ENCODE results near the gene RANGRF. TPM values are rescaled to one million over a fixed set of nuclear protein-coding genes. Genes with fewer than 3 reads are reported as not detected.

The RANGRF gene
- total RNA-seq, 1 experiment from 2014 or later, result 5.3 TPM

DNA sequence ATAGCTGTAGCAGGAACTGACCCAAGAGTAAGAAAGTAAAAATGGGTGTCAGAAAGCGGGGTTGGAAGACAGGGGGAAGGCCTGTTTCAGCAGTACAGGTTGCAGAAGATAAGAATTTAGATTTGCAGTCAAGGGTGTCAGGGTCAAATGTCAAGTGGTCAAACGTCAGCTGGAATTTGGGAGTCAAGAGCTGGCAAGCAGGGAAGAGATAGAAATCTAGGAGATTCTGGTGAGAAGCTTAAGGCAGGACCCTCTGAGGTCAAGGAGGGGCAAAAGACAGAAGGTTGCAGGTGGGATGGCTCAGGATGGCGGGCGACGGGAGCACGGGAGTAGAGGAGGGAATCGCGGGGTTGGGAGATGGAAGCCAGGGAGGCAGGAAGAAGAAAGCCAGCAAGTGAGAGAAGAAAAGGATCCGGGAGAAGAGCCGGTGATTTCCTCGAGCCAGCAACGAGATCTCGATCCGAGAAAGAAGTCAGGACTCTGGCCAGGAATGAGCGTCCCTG is 6.4 kb downstream of the RANGRF start:
- DNase-seq (ENCODE audit: low read depth, low spot score), result no peak
- in situ Hi-C loops (cut with HindIII; ENCODE audit: low pct_unique_long_range_greater_than_20kb, low sequenced_read_pairs), result no loop called here

DNA sequence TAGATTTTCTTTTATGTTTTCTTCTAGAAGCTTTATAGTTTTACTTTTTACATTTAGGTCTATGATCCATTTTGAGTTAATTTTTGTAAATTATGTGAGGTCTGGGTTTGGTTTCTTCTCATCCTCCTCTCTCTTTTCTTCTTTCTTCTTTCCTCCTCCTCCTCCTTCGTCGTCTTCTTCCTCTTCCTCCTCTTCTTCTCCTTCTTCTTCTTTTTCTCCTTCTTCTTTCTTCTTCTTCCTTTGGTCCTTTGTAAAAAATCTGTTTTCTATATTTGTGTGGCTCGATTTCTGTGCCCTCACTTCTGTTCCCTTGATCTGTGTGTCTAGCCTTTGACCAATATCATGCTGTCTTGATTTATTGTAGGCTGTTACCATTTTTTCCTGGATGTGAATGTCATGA is 11.8 kb downstream of the RANGRF start:
- no peak for DNase-seq (ENCODE audit: low read depth, low spot score)
- in situ Hi-C loops (cut with HindIII; ENCODE audit: low pct_unique_long_range_greater_than_20kb, low sequenced_read_pairs), result no loop called here

DNA sequence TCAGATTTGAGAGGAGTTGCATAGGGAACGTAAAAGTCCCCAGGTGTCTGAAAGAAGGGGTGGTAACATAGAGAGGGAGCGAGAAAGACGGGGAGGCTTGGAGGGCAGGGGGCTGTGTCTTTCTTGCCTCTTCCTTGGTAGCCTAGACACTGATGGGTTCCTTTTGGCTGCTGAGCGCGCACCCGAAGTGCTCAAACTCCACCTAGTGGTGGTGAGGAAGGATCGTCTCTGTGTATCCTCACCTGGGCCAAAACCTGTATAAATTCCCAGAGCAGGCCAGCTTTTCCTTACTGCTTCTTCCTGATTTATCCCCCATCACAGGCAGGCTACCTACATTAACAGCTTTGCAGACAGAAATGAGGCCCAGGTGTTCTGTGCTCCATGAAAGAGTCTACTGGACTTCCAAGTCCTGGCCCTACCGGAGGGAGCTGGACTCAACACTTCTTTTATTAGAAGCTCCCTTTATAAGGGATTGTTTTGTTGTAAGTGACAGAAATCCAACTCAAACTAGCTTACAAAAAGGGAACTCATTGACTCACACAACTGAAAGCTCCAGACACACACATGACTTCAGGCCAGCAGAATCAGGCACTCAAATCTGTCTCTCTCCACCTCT is 12.3 kb downstream of the RANGRF start:
- in situ Hi-C loops (cut with HindIII; ENCODE audit: low pct_unique_long_range_greater_than_20kb, low sequenced_read_pairs), result no loop called here
- peak; percentile 84 for DNase-seq (ENCODE audit: low read depth, low spot score)

DNA sequence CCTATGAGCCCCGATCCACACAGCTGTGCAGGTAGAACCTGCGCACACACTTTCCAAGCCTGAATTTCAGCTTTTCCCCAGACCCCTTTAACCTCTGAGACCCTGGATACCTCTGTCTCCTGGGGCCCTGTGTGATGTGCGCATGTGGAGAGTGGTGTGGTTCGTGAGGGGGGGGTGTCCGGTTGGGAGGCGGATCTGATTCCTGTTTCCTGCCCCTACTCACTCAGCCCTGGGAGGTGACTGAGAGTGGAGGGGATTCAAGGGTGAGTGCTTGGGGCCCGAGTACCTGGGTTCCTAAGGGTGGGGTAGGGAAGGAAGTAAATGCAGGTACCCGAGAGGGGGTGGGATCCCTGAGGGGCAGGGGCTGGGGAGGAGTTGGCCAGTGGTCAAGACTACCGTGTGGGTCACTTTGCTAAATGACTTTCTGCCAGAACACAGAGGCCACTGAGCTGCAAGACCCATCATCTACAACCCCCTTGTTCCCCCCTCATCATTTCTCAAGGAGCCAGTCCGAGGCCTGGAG is 22.2 kb downstream of the RANGRF start:
- in situ Hi-C loops (cut with HindIII; ENCODE audit: low pct_unique_long_range_greater_than_20kb, low sequenced_read_pairs), result no loop called here
- no peak for DNase-seq (ENCODE audit: low read depth, low spot score)

DNA sequence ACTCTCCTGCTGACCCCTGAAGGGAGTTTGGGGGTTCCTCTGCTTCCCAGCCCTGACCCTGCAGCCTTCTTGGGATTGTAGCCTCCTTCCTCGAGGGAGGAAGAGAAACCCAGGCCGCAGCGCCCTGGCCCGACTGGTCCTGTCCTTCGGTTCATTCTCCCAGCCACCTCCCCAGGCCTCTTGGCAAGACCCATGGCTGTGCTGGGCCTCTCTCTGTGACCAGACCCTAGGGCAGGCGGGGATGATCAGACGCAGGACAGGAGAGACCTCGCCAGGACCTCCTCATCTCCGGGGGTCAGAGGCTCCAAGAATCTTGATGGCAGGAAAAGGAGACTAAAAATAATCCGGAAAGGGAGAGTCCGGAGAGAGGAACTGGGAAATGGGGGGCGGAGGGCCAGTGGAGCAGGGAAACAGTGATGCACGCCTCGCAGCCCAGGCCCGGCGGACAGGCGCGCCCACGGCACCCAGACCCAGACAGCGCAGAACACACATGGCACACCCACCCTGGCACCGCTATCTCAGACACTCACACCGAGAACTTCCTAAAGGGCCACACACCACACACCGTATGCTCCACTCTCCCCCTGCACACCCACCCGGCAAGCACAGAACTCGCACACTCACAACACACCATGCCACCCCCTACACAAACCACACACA is 22.8 kb downstream of the RANGRF start:
- in situ Hi-C loops (cut with HindIII; ENCODE audit: low pct_unique_long_range_greater_than_20kb, low sequenced_read_pairs), result no loop called here
- DNase-seq (ENCODE audit: low read depth, low spot score), result no peak

DNA sequence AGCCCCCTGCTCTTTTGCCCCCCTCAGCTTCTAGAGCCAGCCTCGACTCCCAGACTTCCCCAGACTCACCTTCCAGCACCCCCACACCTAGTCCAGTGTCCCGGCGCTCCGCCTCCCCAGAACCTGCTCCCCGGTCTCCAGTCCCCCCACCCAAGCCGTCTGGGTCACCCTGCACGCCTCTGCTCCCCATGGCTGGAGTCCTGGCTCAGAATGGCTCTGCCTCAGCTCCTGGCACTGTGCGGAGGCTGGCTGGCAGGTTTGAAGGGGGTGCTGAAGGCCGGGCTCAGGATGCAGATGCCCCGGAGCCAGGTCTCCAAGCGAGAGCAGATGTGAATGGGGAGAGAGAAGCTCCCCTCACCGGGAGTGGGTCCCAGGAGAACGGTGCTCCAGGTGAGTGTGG is 23.8 kb downstream of the RANGRF start:
- in situ Hi-C loops (cut with HindIII; ENCODE audit: low pct_unique_long_range_greater_than_20kb, low sequenced_read_pairs), result no loop called here
- DNase-seq (ENCODE audit: low read depth, low spot score), result no peak

DNA sequence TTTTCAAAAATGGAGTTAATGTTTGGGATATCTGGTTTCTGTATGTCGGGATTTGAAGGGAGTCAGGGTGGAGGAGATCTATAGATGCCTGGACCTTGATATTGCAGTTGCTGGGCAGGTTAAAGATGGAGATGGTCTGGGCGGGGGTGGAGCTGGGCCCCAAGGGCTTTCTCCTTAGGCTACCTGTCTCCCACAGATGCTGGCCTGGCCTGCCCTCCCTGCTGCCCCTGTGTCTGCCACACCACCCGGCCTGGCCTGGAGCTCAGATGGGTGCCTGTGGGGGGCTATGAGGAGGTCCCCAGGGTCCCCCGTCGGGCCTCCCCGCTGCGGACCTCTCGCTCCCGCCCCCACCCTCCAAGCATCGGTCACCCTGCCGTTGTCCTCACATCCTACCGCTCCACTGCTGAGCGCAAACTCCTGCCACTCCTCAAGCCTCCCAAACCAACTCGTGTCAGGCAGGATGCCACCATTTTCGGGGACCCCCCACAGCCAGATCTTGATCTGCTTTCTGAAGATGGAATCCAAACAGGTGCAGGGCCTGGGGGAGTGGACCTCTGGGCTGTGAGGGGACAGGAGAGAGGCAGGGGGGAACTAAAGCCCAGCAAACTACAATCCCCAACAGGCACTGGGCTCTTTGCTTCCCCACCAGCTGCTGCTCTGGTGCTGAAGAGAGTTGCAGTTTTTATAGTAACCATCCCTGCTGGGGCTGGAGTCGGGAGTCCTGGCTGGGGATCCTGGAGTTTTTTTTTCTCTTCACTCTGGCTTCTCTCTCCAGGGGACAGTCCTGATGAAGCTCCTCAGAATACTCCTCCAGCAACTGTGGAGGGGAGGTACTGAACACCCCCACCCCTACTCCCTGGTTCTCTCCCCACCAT is 24.5 kb downstream of the RANGRF start:
- in situ Hi-C loops (cut with HindIII; ENCODE audit: low pct_unique_long_range_greater_than_20kb, low sequenced_read_pairs), result no loop called here
- DNase-seq (ENCODE audit: low read depth, low spot score), result no peak

DNA sequence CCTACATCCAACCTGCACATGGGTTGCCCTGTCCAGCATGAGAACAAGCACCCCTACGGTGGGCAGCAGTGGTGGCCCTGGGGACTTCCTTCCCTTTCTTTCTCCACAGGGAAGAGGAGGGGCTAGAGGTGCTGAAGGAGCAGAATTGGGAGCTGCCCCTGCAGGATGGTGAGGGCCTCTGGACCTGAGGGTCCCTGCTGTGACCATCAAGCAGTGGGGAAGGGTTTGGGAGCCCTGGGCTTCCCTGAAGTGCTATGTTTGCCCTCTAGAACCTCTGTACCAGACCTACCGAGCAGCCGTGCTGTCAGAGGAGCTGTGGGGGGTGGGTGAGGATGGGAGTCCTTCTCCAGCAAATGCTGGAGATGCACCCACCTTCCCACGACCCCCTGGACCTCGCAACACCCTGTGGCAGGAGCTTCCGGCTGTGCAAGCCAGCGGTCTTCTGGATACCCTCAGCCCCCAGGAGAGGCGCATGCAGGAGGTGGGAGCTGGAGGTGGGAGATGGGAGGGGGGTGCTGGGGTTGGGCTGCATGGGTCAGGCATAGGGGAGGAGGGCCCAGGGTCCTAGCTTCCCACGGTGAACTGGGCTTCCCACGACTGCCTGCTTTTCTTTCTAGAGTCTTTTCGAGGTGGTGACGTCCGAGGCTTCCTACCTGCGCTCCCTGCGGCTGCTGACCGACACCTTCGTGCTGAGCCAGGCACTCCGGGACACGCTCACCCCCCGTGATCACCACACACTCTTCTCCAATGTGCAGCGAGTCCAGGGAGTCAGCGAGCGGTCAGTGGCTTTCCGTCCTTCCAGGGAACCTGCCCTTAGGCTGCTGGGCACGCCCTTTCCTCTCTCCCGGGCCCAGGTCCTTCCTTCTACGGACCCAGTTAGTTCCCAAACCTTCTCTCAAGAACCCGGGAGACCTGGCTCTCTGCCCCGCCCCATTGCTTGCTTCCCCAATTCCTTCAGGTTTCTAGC is 26.6 kb downstream of the RANGRF start:
- DNase-seq (ENCODE audit: low read depth, low spot score), result no peak

DNA sequence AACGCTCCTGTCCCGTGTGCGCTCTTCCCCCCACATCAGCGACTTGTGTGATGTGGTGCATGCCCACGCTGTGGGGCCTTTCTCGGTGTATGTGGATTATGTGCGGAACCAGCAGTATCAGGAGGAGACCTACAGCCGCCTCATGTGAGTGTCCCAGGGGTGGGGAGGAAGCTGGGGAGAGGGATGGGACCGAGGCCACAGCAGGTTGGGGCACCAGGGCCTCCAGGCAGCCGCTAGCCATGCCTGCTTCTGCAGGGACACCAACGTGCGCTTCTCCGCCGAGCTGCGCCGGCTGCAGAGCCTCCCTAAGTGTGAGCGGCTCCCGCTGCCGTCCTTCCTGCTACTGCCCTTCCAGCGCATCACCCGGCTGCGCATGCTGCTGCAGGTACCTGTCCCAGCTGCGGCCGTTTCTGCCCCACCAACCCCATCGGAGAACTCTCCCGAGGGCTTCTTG is 27.3 kb downstream of the RANGRF start:
- in situ Hi-C loops (cut with HindIII; ENCODE audit: low pct_unique_long_range_greater_than_20kb, low sequenced_read_pairs), result no loop called here
- DNase-seq (ENCODE audit: low read depth, low spot score), result no peak

More for the DNA sequence above, 26.6 kb downstream of the RANGRF start:
- in situ Hi-C loops (cut with HindIII; ENCODE audit: low pct_unique_long_range_greater_than_20kb, low sequenced_read_pairs), result no loop called here

DNA sequence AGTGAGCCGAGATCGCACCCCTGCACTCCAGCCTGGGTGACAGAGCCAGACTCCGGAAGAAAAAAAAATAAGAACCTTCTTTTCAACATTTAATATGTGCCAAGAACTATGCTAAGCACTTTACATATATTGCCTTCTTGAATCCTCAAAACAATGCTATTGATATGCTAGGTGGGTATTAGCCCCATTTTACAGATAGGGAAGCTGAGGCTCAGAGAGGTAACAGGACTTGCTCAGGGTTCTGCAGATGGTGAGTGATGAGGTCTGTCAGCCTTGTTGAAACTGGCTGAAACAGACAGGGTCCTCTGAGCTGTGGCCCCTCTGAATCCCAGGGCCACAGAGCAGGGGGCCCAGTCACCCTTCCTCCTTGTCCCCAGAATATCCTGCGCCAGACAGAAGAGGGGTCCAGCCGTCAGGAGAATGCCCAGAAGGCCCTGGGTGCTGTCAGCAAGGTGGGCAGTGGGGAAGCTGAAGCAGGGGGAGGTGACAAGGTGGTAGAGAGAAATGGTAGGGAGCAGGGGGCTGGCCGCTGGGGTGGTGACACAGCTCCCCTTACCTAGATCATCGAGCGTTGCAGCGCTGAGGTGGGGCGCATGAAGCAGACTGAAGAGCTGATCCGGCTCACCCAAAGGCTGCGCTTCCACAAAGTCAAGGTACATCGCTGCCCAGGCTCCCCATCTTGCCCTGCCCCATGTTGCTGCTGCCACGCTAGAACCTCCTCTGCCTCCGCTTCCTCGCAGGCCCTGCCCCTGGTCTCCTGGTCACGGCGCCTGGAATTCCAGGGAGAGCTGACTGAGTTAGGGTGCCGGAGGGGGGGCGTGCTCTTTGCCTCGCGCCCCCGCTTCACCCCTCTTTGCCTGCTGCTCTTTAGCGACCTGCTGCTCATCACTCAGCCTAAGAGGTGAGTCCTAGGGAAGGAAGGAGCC is 29.8 kb downstream of the RANGRF start:
- in situ Hi-C loops (cut with HindIII; ENCODE audit: low pct_unique_long_range_greater_than_20kb, low sequenced_read_pairs), result no loop called here
- DNase-seq (ENCODE audit: low read depth, low spot score), result no peak

DNA sequence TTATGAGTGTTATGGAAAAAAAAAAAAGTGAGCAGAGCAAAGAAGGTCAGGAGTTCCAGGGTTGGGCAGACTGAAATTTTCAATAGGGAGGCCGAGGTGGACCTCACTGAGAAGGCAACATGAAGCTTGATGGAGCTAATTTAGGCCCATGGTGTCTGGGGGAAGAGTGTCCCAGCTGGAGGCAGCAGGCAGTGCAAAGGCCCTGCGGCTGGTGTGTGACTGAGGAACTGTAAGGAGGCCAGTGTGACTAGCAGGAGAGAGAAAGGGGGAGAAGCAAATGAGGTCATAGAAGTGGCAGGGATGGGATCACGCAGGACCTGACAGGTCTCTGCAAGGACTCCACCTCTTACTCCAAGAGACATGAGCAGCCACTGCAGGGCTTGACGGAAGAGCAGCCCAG is 31.8 kb downstream of the RANGRF start:
- no peak for DNase-seq (ENCODE audit: low read depth, low spot score)
- in situ Hi-C loops (cut with HindIII; ENCODE audit: low pct_unique_long_range_greater_than_20kb, low sequenced_read_pairs), result no loop called here

DNA sequence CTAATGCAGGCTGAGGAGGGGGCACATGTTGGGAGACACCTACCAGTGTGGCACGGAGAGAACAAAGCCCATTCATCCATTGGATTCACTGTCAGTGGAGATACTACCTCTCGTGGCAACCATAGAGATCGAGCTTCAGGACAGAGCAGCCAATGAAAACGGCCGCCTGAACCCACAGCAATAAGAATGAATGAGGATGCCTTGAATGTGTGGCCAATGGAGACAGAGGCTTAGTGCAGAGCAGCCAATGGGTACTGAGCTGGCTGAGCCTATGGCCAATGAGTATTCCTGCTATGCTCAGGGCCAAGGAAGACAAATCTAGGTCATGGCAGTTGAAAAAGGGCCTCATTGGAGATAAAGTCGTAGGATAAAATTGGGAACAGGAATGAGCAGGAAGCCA is 32.5 kb downstream of the RANGRF start:
- peak; percentile 59 for DNase-seq (ENCODE audit: low read depth, low spot score)
- in situ Hi-C loops (cut with HindIII; ENCODE audit: low pct_unique_long_range_greater_than_20kb, low sequenced_read_pairs), result no loop called here

DNA sequence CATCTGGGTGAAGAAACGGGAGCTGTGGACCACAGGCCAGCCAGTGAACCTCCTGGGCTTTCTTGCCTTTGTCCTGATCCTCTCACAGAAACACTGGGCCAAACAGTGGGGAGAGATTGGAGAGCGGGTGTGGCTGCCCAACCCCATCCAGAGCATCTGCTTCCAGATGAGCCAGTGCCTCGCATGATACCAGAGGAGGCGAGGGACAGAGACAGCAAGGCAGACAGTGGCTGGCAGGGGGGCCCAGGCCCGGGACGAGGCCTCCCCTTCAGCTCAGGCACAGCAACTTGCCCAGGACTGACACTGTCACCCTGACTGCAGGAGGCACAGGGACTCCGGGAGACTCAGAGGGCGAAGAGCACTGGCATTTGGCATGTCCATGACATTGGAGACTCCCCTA is 33.6 kb downstream of the RANGRF start:
- no peak for DNase-seq (ENCODE audit: low read depth, low spot score)
- in situ Hi-C loops (cut with HindIII; ENCODE audit: low pct_unique_long_range_greater_than_20kb, low sequenced_read_pairs), result no loop called here

DNA sequence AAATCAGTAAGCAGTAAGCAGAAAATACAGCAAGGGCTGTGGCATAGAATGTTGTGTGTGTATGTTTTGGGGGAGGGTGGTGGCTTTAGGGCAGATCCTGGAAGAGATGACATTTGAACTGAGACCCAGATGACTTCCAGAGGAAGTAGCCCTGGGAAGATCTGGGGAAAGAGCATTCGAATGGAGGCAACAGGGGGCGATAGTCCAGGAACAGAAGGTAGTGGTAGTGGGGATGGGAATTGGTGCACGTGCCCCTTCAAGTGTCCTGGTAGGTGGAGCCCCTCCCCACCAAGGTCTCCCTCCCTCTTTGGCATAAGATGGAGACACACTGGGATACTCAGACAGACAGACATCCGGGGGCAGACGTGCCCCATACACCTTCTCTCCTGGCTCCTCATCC is 35.7 kb downstream of the RANGRF start:
- in situ Hi-C loops (cut with HindIII; ENCODE audit: low pct_unique_long_range_greater_than_20kb, low sequenced_read_pairs), result no loop called here
- no peak for DNase-seq (ENCODE audit: low read depth, low spot score)

DNA sequence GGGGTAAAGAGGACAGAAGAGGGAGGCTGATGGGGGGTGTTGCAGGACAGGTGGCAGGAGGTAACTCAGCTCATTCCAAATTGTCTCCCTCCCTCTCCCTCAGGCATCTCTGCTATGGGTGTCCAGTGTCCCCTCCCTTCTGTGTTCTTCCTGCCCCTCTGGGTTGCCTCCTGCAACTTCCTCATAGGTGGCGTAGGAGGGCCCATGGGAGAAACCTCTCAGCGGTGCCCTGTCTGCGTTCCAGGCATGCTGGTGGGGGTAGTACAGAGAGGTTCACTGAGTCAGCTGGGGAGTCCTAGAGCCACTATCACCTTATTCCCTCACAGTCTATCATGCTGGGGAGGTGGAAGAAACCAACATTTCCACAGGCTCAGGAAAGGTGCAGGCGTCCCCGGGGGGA is 36.5 kb downstream of the RANGRF start:
- in situ Hi-C loops (cut with HindIII; ENCODE audit: low pct_unique_long_range_greater_than_20kb, low sequenced_read_pairs), result no loop called here
- no peak for DNase-seq (ENCODE audit: low read depth, low spot score)

Data from SK-MEL-5 (cell line).